K562 (cell line): ENCODE measurements around the gene SYNGR4. TPM values are rescaled to one million over a fixed set of nuclear protein-coding genes. Genes with fewer than 3 reads are reported as not detected.

ENCODE experiments used
- ATAC-seq: fragments of 200-7000 bp; cut with Tn5 transposase; 3 replicates; pipeline ENCODE4 v1.9.1; 2020; ENCODE audit warnings: moderate library complexity
- BruUV-seq: library from RNA; stranded (reverse); fragments of 400-500 nt; replicated peaks from 2 replicates; lab custom pipeline; 2021; lab: Mats Ljungman, UMichigan
- CTCF ChIA-PET: fragments of 300-600 bp; formaldehyde crosslinking; extraction: SDS; loops from one replicate; lab custom pipeline; 2021; ENCODE audit warnings: low intra/inter-chr PET ratio; lab: Yijun Ruan, JAX
- POLR2A ChIA-PET: fragments of 300-600, 350-650 bp; sonication (Branson Sonifier 250); formaldehyde crosslinking; extraction: SDS; loops from one replicate; lab custom pipeline; 2021; ENCODE audit warnings: antibody characterized with exemption, inconsistent platforms; lab: Yijun Ruan, JAX
- DNase-seq, 4 experiments: peaks; one replicate each; pipeline versions ENCODE4 v3.0.0 to v3.0.0-alpha.2; 2011 to 2018; ENCODE audit warnings: low spot score in 3 of 4, mixed read lengths in 3 of 4; ENCODE audit errors: extremely low read depth in 1 of 4
- FAIRE-seq: peaks from 2 replicates; lab custom pipeline; 2011; peaks lifted over from hg19 to GRCh38; lab: Jason Lieb, UNC
- H2AFZ ChIP-seq: 2 replicates; pipeline ENCODE4 v1.6.0; 2011; ENCODE audit warnings: low read depth, low read length, control low read depth, inconsistent platforms
- H3K27ac ChIP-seq: fragments of 200-600 bp; 3 replicates; pipeline ENCODE4 v1.8.0; 2011; ENCODE audit warnings: low read depth, mild to moderate bottlenecking, control low read depth, inconsistent platforms, low read length, moderate library complexity, mixed read lengths; ENCODE audit errors: extremely low read depth
- H3K27me3 ChIP-seq, 2 experiments: fragments of 300-600 bp in 1 of 2; 2 replicates in 1 of 2; 3 replicates in 1 of 2; pipeline versions ENCODE4 v1.6.0 to v1.8.0; 2011; ENCODE audit warnings: inconsistent platforms in 2 of 2, low read length in 2 of 2, mild to moderate bottlenecking in 1 of 2, mixed read lengths in 1 of 2, moderate library complexity in 1 of 2; ENCODE audit not compliant: control insufficient read depth in 2 of 2, insufficient read depth in 2 of 2
- H3K36me3 ChIP-seq: fragments of 300-600 bp; 3 replicates; pipeline ENCODE4 v1.8.0; 2011; ENCODE audit warnings: mild to moderate bottlenecking, low read length, inconsistent platforms; ENCODE audit not compliant: control insufficient read depth, insufficient read depth
- H3K4me1 ChIP-seq, 2 experiments: fragments of 200-600 bp in 1 of 2; replicated peaks in 1 of 2; 2 replicates in 1 of 2; 3 replicates in 1 of 2; pipeline versions ENCODE4 v1.5.1 to v1.8.0; 2011; ENCODE audit warnings: inconsistent platforms in 2 of 2, low read length in 2 of 2, mild to moderate bottlenecking in 1 of 2, mixed read lengths in 1 of 2, moderate library complexity in 1 of 2; ENCODE audit not compliant: control insufficient read depth in 2 of 2, insufficient read depth in 2 of 2
- H3K4me2 ChIP-seq: 2 replicates; pipeline ENCODE4 v1.6.1; 2011; ENCODE audit warnings: low read length, control low read depth, inconsistent platforms, mixed read lengths; ENCODE audit not compliant: insufficient read depth
- H3K4me3 ChIP-seq: fragments of 200-600 bp; sonication (generic), shearing (Covaris generic); 2 replicates; pipeline ENCODE4 v1.5.1; 2016; ENCODE audit warnings: control low read depth, inconsistent platforms
- H3K79me2 ChIP-seq: fragments of 200-600 bp; 3 replicates; pipeline ENCODE4 v1.8.0; 2011; ENCODE audit warnings: low read length, inconsistent platforms; ENCODE audit not compliant: control insufficient read depth, insufficient read depth
- H3K9ac ChIP-seq, 2 experiments: 2 replicates each; pipeline versions ENCODE4 v1.6.0 to v1.6.1; 2011; ENCODE audit warnings: low read depth in 2 of 2, low read length in 2 of 2, control low read depth in 1 of 2, inconsistent platforms in 1 of 2, mild to moderate bottlenecking in 1 of 2, mixed read lengths in 1 of 2; ENCODE audit not compliant: insufficient read depth in 1 of 2
- H3K9me1 ChIP-seq: one replicate; pipeline ENCODE4 v1.6.0; 2011; ENCODE audit warnings: inconsistent platforms, mild to moderate bottlenecking, low read length, moderate library complexity; ENCODE audit not compliant: control insufficient read depth, insufficient read depth
- H3K9me3 ChIP-seq: replicated peaks from 2 replicates; pipeline ENCODE4 v1.5.1; 2011; ENCODE audit warnings: low read depth, low read length, inconsistent platforms; ENCODE audit not compliant: control insufficient read depth, insufficient read depth
- H4K20me1 ChIP-seq: replicated peaks from 2 replicates; pipeline ENCODE4 v1.6.1; 2011; ENCODE audit warnings: low read length, inconsistent platforms, mixed read lengths; ENCODE audit not compliant: control insufficient read depth, insufficient read depth
- CHD1 ChIP-seq: fragments of 200-600 bp; sonication (generic); IDR thresholded peaks from one replicate; pipeline ENCODE4 v1.6.1; 2012; ENCODE audit warnings: mild to moderate bottlenecking, moderate library complexity, low read length, inconsistent platforms
- CREB3 ChIP-seq: fragments of 450-650 bp; conservative IDR thresholded peaks from 2 replicates; pipeline ENCODE4 v1.6.1; 2016; ENCODE audit warnings: missing genetic modification characterization, low read depth, mild to moderate bottlenecking, missing compliant biosample characterization, moderate library complexity
- ETS1 ChIP-seq: conservative IDR thresholded peaks from 2 replicates; pipeline ENCODE4 v1.6.1; 2011; ENCODE audit warnings: low read depth, mild to moderate bottlenecking, low read length; ENCODE audit not compliant: control insufficient read depth
- GABPB1 ChIP-seq: sonication (generic); formaldehyde crosslinking; IDR thresholded peaks from 2 replicates; pipeline ENCODE4 v1.8.0; 2022; ENCODE audit warnings: mild to moderate bottlenecking, missing genetic modification reagents
- HIVEP1 ChIP-seq: fragments of 250-450 bp; sonication (Bioruptor Pico); IDR thresholded peaks from 2 replicates; pipeline ENCODE4 v1.4.0; 2020; ENCODE audit warnings: mild to moderate bottlenecking
- ID3 ChIP-seq, 2 experiments: fragments of 250-450 bp in 1 of 2; fragments of 450-650 bp in 1 of 2; sonication (Bioruptor Pico) in 1 of 2; IDR thresholded peaks; 2 replicates each; pipeline versions ENCODE4 v1.6.1 to v1.8.0; 2016 to 2021; ENCODE audit warnings: mild to moderate bottlenecking in 2 of 2, moderate library complexity in 2 of 2, missing compliant biosample characterization in 1 of 2, missing genetic modification characterization in 1 of 2
- KDM5B ChIP-seq: fragments of 200-600 bp; sonication (generic); IDR thresholded peaks from 2 replicates; pipeline ENCODE4 v1.6.1; 2012; ENCODE audit warnings: low read depth, mild to moderate bottlenecking, moderate library complexity, low read length, control low read depth, inconsistent platforms; ENCODE audit not compliant: insufficient replicate concordance
- MIER1 ChIP-seq: fragments of 450-650 bp; IDR thresholded peaks from 2 replicates; pipeline ENCODE4 v1.6.1; 2016; ENCODE audit warnings: antibody characterized with exemption, mild to moderate bottlenecking, low read depth
- MTA3 ChIP-seq: fragments of 450-650 bp; formaldehyde crosslinking; IDR thresholded peaks from 2 replicates; pipeline ENCODE4 v1.6.1; 2017; ENCODE audit warnings: mild to moderate bottlenecking, borderline replicate concordance
- NELFE ChIP-seq: IDR thresholded peaks from 2 replicates; pipeline ENCODE4 v1.6.1; 2011; ENCODE audit warnings: mild to moderate bottlenecking; ENCODE audit not compliant: insufficient read depth, insufficient read length
- NFRKB ChIP-seq: fragments of 450-650 bp; IDR thresholded peaks from 2 replicates; pipeline ENCODE4 v1.6.1; 2016; ENCODE audit warnings: low read depth
- OTX1 ChIP-seq: fragments of 450-650 bp; formaldehyde crosslinking; IDR thresholded peaks from 2 replicates; pipeline ENCODE4 v1.4.0; 2022; ENCODE audit warnings: mild to moderate bottlenecking
- PML ChIP-seq: IDR thresholded peaks from 2 replicates; pipeline ENCODE4 v1.6.1; 2012; ENCODE audit warnings: low read length, inconsistent platforms
- POLR2A ChIP-seq: fragments of 450-650 bp; conservative IDR thresholded peaks from 2 replicates; pipeline ENCODE4 v1.6.1; 2016
- POLR3A ChIP-seq: IDR thresholded peaks from 2 replicates; pipeline ENCODE4 v1.6.1; 2011; ENCODE audit warnings: borderline replicate concordance, mild to moderate bottlenecking, moderate library complexity; ENCODE audit not compliant: insufficient read length, insufficient read depth; ENCODE audit errors: extremely low read depth
- SMAD4 ChIP-seq: fragments of 250-450 bp; sonication (Bioruptor Pico); conservative IDR thresholded peaks from 2 replicates; pipeline ENCODE4 v1.8.0; 2021; ENCODE audit warnings: inconsistent platforms, mild to moderate bottlenecking, moderate library complexity
- SMARCA4 ChIP-seq: fragments of 450-650 bp; IDR thresholded peaks from 2 replicates; pipeline ENCODE4 v1.6.1; 2016
- SUPT5H ChIP-seq: fragments of 450-650 bp; IDR thresholded peaks from 2 replicates; pipeline ENCODE4 v1.6.1; 2016
- TEAD1 ChIP-seq, 2 experiments: fragments of 450-650 bp in 1 of 2; sonication (generic) in 1 of 2; formaldehyde crosslinking; IDR thresholded peaks; 2 replicates each; pipeline versions ENCODE4 v1.4.0 to v1.8.0; 2020 to 2022; ENCODE audit warnings: mild to moderate bottlenecking in 2 of 2, missing genetic modification reagents in 1 of 2
- WHSC1 ChIP-seq: IDR thresholded peaks from one replicate; pipeline ENCODE4 v1.6.1; 2012; ENCODE audit warnings: low read length, control low read depth, inconsistent platforms
- WGBS: fragments of 100-300 bp; shearing (Covaris generic); methylation state at CpG from one replicate; pipeline ENCODE4 v1.1.6; 2016; ENCODE audit warnings: low coverage, mixed read lengths; ENCODE audit not compliant: insufficient coverage; ENCODE audit errors: missing lambda C conversion rate; 5-methylcytosine and 5-hydroxymethylcytosine counted together
- in situ Hi-C: fragments of 300-500 bp; cut with MboI; formaldehyde crosslinking; loops from 4 replicates; pipeline ENCODE4 v1.15.0; 2018; ENCODE audit warnings: inconsistent platforms, mixed read lengths
- intact Hi-C: fragments of 100-400 bp; cut with micrococcal nuclease; formaldehyde crosslinking; loops from 2 replicates; pipeline ENCODE4 v1.14.2; 2022
- polyA plus RNA-seq, 8 experiments: library from polyadenylated mRNA; depleted of rRNA in 4 of 8; stranded (reverse) in 5 of 8; unstranded in 3 of 8; fragments of >200 nt; fragmentation: Nextera tagmentation in 2 of 8; fragmentation: Illumina TruSeq in 1 of 8; extraction: Ambion mirVana in 2 of 8; extraction: Trizol in 1 of 8; gene quantifications; 2 replicates each; pipeline versions ENCODE4 v1.2.1 to v1.2.3, GENCODE V29; 2011 to 2014; ENCODE audit warnings: inconsistent platforms in 1 of 8, missing spikeins in 1 of 8
- total RNA-seq, 7 experiments: library from RNA; depleted of rRNA in 6 of 7; stranded (reverse); fragments of >200 nt in 6 of 7; fragmentation: Illumina TruSeq in 2 of 7; extraction: Trizol in 2 of 7; gene quantifications; 2 replicates each; pipeline versions ENCODE4 v1.2.1 to v1.2.3, GENCODE V29; 2011 to 2021; ENCODE audit warnings: low replicate concordance in 1 of 7

The SYNGR4 gene
- total and polyA plus RNA-seq, 9 of the 15 experiments (the other 6 are each of a cell fraction or from before 2014, with no cell fraction given) = 0.07 to 0.14 TPM; not detected in 7

GRCh38 chr19:48332351-48332661 is 31.9 kb upstream of the SYNGR4 start:
- in situ Hi-C loops = no loop called here
- Histone ChIP-seq H3K36me3 (peaks cover 40% of the 10 kb centered on the region), H3K27me3 (no peaks in the 10 kb centered on the region), H3K9me3 (peaks cover 5% of the 10 kb centered on the region; the same call in 1 of the 2 replicates), H2AFZ (peak overlapping the region; percentile 71), H3K4me2 (peak overlapping the region; percentile 93), H3K4me3 (peak overlapping the region; percentile 50), H3K79me2 (peaks cover 25% of the 10 kb centered on the region), H4K20me1 (no peaks in the 10 kb centered on the region), H3K9me1 (peaks cover 5% of the 10 kb centered on the region), H3K27ac (peak overlapping the region; percentile 91), H3K9ac (peak overlapping the region; percentile 62 to 88), H3K4me1 (peaks cover 21 to 61% of the 10 kb centered on the region in 2 experiments)
- ATAC-seq = no peak
- 5% methylated on average over 6 of the region's 6 CpGs for WGBS
- TSS peak; percentile 66 for BruUV-seq
- no peak for DNase-seq
- ChIA-PET POLR2A (interaction anchor here (0.6 to 2.4 kb wide), 6 partner anchors 8 to 113 kb away, joined by 3 to 16 read pairs (median 8); partner anchors contain the start of genes EMP3 and GRWD1), CTCF (interaction anchor here (1.2 to 4.0 kb wide), 3 partner anchors 12 to 18 kb away, joined by 5 to 57 read pairs (median 5); a partner anchor contains a TSS)
- intact Hi-C loops = loop anchor here (2.0 to 5.0 kb wide), 3 partner anchors 18 to 820 kb away; no protein-coding TSS in a partner anchor
- FAIRE-seq = no peak
- TF ChIP-seq PML (peak; percentile 7; the same call in 1 of the 2 replicates), KDM5B (peak; percentile 2), SMAD4 (CRISPR knock-in tag) (peak; percentile 39), WHSC1 (no peak), ID3 (CRISPR knock-in tag; IDR thresholded peaks at IDR 0.05) (no peak), ID3 (tag; IDR thresholded peaks at IDR 0.05) (0 out of 2 replicates have a peak, but pooled peaks have one; percentile 18), POLR3A (no peak), CHD1 (peak; percentile 47), NELFE (no peak), ETS1 (peak; percentile 61; the same call in 1 of the 2 replicates), OTX1 (CRISPR knock-in tag) (0 out of 2 replicates have a peak, but pooled peaks have one; percentile 18), POLR2A (0 out of 2 replicates have a peak, but pooled peaks have one; percentile 11), MTA3 (0 out of 2 replicates have a peak, but pooled peaks have one; percentile 25), GABPB1 (CRISPR knock-in tag) (0 out of 2 replicates have a peak, but pooled peaks have one; percentile 9), TEAD1 (CRISPR knock-in tag; IDR thresholded peaks at IDR 0.05) (0 out of 4 replicates have a peak, but pooled peaks of 1 of the 2 experiments have one; percentile 20), MIER1 (no peak), NFRKB (0 out of 2 replicates have a peak, but pooled peaks have one; percentile 40), SMARCA4 (peak; percentile 35; the same call in 1 of the 2 replicates), CREB3 (tag) (0 out of 2 replicates have a peak, but pooled peaks have one; percentile 43), HIVEP1 (CRISPR knock-in tag) (no peak), SUPT5H (peak; percentile 8; the same call in 1 of the 2 replicates)
